ENCODE measurements around the gene LRFN2.

- no peak for TF ChIP-seq CTCF (IDR thresholded peaks at IDR 0.05; ENCODE audit: low read depth, low read length, poor library complexity, severe bottlenecking)
- no peak for TF ChIP-seq EZH2phosphoT487 (IDR thresholded peaks at IDR 0.05; ENCODE audit: borderline replicate concordance, low read length)
These were observed 238.6 kb downstream of the LRFN2 start for GRCh38 chr6:40348591-40348990.
